NAMALWA (cell line): ENCODE data around the gene ADH1B.
"Not testable (repeated sequence)": the region's sequence is repeated elsewhere in the genome, so short reads cannot be mapped to it uniquely, and the experiment has no call there.

Source experiments
- DNase-seq: peaks from one replicate; pipeline ENCODE4 v3.0.0-alpha.2; 2015; ENCODE audit warnings: low spot score

The ADH1B gene

DNA sequence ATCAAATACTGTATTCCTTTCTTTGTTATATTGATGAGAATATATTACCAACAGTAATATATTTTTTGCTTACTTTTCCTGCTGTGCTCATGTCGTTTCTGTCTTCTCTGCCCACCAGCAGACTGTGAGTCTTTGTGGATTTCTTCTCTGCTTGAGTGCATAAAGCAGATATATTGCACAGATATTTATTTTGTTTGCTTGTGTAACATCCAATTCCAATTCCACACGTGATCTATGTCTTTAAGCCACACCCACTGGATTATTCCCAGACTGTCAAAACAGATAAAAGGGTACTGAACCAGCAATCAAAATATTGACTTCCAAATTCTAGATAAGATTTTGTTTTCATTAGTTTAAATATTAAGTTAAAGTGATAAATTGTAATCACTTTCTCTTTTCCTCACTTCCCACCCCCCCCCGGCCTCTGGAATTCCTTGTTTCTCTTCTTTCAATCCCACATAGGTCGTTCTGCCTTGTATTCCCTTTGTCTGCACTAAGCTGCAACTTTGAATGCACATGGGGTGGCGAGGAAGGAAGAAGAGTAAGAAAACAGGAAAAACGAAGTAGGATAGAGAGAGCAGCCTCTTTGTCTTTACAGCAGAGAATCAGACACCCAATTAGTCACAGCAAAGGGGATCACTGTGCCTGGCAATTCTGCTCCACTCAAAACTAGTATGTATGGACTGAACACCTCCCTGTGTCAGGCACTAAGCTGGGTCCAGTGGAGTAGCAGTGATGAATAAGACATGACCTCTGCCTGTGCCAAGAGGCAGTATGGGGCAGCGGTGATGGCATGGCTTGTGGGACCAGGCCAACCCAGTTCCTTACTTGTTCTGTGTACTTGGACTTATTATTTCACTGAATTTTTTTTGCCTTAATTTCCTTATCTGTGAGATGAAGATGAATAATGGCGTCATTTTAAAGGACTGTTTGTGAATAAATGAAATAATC, at the start of gene ADH1B:
Gene ADH1B, minus strand, starts transcription at position 161 of the 951 bp plus-strand sequence. Its CDS starts 70 bp downstream, at position 91.
- DNase-seq = no peak

GRCh38 chr4:99367817-99368216, 46.6 kb upstream of the ADH1B start:
- not testable (repeated sequence) for DNase-seq

GRCh38 chr4:99366491-99366890, 45.3 kb upstream of the ADH1B start:
- no peak for DNase-seq

- no peak for DNase-seq
Measured at GRCh38 chr4:99362768-99363167, 41.6 kb upstream of the ADH1B start.

DNA sequence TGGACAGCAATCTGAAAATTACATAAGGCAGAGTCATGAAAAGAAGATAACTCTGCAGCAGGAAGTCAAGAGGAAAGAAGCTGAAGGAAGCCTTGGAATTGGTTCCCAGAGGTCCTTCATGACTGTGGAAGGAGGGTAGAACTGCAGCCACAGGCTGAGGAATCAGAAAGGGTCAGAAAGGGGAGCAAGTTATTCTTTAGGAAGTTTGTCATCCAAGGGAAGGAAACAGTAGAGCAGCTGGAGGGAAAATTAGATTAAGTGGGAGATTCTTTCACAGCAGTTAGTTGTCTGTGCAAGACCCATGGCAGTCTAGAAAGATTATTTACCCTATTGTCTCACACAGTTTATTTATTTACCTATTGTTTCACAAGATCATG, 40.7 kb upstream of the ADH1B start:
- DNase-seq = no peak

- no peak for DNase-seq
Measured at GRCh38 chr4:99361268-99361898, 40.2 kb upstream of the ADH1B start.

DNA sequence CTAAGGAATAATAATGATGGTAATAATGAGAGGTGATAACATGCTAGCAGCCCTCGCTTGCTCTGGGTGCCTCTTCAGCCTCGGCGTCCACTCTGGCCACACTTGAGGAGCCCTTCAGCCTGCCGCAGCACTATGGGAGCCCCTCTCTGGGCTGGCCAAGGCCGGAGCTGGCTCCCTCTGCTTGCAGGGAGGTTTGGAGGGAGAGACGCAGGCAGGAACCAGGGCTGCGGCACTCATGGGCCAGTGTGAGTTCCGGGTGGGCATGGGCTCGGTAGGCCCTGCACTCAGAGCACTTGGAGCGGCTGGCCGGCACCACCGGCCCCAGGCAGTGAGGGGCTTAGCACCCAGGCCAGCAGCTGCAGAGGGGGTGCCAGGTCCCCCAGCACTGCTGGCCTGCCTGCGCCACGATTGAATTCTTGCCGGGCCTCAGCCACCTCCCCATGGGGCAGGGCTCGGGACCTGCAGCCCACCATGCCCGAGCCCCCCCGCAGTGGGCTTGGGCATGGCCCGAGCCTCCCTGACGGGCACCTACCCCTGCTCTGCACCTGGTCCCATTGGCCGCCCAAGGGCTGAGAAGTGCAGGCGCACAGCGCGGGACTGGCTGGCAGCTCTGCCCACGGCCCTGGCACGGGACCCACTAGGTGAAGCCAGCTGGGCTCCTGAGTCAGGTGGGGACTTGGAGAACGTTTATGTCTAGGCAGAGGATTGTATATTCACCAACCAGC, 38.4 kb upstream of the ADH1B start:
- no peak for DNase-seq

- no peak for DNase-seq
Measured at GRCh38 chr4:99357948-99358347, 36.7 kb upstream of the ADH1B start.

DNA sequence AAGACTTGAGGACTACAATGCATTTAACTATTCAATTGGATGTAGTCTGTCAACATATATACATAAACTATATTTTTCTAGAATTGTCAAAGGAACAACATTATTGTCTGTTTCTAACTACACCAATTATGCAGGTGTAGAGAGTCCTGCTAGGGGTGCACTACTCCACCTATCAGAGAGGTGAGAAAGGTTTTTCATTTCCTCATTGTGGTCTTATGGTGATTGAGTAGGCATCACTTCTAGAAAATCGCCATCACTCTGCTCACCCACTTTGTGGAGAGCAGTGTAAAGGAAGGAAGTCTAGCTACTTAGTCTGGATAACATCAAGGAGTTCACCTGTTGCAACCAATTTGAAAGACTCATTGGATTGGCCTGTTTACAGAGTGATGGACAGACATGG, 35.8 kb upstream of the ADH1B start:
- DNase-seq = no peak

GRCh38 chr4:99356149-99356548, 34.9 kb upstream of the ADH1B start:
- not testable (repeated sequence) for DNase-seq

GRCh38 chr4:99352602-99353537, 31.7 kb upstream of the ADH1B start, which contains the start of gene ADH1C:
Gene ADH1C (minus strand): TSS chr4:99352746. CDS start chr4:99352675, 71 bp downstream.
- DNase-seq = no peak

DNA sequence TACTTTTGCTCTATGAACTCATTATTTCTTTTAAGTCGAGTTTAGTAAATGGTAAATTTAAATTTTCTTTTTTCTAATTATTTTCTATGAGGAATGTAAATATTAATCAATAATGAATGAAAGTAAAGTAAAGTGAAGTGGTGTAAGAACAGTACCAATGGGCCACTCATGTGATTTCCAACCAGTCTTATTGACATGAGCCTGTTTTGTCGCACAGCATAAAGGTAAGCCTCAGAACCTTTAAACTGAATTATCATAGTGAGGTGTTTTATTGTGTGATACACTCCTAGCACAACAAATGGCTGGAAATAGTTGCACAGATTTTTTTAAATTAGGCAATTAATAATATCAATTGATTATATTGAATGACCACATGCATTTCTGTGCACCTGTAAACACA, 30.3 kb upstream of the ADH1B start:
- no peak for DNase-seq

DNA sequence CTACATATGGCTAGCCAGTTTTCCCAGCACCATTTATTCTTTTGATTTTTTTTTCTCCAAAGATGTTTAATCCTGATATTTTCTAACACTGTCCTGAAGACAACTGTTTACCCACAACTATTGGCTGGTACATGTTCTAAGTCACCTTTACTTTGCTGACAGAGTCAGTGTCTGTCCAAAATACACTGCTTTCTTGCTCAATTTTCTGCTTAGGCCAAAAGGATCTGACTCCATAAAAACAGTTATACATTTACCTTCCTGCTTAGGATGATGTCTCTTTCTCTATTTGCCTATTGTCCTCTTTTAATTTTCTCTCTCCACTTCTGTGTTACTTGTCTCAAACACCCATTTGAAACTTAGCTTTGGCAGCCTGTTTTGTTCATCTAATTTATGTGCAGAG, 28.1 kb upstream of the ADH1B start:
- no peak for DNase-seq

DNA sequence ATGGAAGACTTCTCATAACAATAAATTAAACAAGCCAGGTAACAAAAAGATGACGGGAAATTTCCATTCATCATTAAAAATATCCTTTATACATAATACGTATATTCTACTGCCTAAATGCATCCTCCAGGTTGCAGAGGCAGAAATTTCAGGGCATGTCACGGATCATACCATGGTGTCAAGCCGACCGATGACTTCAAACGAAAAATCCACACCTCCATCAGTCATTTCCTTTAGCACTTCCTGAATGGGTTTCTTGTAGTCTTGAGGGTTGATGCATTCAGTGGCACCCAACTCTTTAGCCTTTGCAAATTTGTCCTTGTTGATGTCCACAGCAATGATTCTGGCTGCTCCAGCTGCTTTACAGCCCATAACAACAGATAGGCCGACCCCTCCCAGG, 21.4 kb upstream of the ADH1B start:
- not testable (repeated sequence) for DNase-seq

DNA sequence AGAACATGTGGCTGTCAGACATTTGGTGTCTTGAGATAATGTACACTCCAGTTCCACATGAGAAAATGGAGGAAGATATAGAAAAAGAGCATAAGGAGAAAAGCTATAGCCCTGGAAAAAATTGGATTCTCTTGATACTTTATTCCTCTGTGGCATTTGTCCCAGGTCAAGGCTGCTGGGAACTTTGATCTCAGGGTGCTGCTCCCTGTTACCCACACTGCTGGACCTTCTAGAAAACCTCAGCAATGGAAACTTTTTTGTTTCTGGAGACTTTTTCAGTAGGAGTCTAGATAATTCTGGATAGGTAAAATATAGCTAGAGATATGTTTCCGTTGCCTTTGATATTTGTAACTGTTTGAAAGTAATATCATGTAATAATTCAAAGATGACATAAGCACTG, 20.2 kb upstream of the ADH1B start:
- DNase-seq = no peak

GRCh38 chr4:99339172-99339571, 18.0 kb upstream of the ADH1B start:
- no peak for DNase-seq

- no peak for DNase-seq
Measured at GRCh38 chr4:99336553-99336952, 15.4 kb upstream of the ADH1B start.

DNA sequence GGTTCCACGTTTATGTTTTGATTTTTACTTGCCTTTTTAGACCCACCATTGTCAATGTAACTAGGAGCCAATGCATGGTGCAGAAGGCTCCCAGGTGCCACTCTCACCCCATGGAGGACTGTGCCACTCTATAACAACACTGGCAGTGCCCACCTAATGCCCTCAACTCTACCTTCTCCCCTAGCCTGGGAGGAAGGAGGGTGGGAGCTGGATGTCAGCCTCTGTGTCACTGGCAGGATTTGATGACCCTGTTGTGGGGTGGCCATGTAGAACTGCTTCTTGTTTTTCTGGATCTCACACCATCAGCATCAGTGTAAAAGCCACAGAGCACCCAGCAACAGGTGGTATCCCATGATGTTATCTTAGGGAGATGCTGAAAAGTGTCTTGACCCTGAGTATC, 13.7 kb upstream of the ADH1B start:
- DNase-seq = no peak

- DNase-seq = no peak
Measured at GRCh38 chr4:99330648-99331047, 9.4 kb upstream of the ADH1B start.

GRCh38 chr4:99329876-99330275, 8.7 kb upstream of the ADH1B start:
- no peak for DNase-seq

DNA sequence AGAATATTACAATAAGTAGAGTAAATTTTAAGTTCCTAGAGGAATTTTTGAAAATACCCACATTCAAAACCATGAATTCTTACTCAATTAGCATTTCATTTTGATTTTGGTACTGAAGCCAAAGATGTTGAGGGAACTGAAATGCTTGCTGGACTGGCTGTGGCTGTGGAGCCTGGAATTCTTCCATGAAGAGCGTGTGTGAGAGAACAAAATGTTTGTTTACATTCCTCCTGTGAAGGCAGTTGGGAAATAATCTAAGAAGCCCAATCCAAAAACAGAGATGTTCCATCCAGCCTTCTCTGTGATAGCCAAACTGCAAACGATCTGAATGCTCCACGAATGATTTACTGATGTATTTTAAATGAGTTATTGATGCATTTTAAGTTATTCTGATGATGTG, 3.8 kb upstream of the ADH1B start:
- no peak for DNase-seq

DNA sequence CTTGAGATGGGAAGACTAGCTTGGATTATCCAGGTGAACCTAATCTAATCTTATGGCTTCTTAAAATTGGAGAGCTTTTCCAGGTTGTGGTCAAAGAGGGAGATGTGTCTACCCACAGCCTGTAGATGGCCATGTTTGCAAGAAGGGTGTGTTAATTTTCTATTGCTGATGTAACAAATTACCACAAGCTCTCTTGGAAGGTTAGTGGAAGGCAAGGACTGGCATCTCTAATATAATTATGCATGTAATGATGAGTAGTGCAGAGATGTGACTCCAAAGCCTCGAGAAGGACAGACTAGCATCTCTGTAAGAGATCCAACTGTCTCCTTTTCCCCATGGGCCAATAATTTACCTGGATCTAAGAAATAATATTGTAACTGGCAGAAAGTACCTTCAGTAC, 3.2 kb upstream of the ADH1B start:
- DNase-seq = no peak
